Mammary epithelial cell (primary cell): Measurements from ENCODE around the gene BCR.

ENCODE experiments used
- EZH2 ChIP-seq: IDR thresholded peaks from 2 replicates; pipeline ENCODE4 v1.6.1; 2012; ENCODE audit warnings: low read length, inconsistent platforms, borderline replicate concordance
- TF ChIP-seq, protein P1 (sequence below), 2 donors: IDR thresholded peaks in 1 of 2; conservative IDR thresholded peaks in 1 of 2; 2 replicates each; pipeline ENCODE4 v1.5.1; 2011 to 2012; ENCODE audit warnings: inconsistent platforms in 2 of 2, low read length in 2 of 2, mild to moderate bottlenecking in 2 of 2, control low read depth in 1 of 2, low read depth in 1 of 2; ENCODE audit not compliant: insufficient read depth in 1 of 2; ENCODE audit errors: extremely low read depth in 1 of 2

DNA sequence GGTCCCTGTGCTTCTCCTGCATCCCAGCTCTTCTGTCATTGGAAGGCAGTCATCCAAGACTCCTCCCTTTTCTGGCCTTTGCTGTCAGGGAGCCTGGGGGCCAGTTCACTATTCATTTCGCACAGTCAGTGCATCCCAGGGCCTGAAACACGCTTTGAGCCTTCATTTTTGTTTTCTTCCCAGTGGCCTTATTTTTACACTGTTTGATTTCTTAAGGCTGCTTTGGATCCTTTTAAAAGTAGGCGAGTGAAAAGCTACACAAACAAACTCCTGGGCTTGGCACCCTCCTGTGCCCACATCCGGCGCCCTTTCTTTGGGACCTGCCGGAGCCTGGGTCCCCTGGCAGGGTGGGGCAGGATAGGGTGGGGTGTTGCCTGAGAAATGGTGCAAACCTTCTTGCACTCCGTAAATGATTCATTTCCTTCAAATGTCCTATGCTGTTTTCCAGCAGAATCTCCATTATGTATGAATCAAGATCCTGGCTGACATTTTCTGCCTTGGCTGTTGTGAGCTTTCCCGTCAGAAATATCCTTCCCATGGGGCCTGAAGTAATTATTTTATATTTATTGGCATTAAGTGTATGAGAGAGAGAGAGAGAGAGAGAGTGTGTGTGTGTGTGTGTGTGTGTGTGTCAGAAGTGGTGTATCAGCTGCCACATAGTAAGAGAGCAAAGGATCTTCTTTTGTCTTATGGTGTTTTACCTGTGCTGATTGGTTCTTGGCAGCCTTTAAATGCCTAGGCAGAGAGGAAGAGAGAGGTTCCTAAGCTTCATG is 45.6 kb downstream of the BCR start:
- TF ChIP-seq, protein P1, sequence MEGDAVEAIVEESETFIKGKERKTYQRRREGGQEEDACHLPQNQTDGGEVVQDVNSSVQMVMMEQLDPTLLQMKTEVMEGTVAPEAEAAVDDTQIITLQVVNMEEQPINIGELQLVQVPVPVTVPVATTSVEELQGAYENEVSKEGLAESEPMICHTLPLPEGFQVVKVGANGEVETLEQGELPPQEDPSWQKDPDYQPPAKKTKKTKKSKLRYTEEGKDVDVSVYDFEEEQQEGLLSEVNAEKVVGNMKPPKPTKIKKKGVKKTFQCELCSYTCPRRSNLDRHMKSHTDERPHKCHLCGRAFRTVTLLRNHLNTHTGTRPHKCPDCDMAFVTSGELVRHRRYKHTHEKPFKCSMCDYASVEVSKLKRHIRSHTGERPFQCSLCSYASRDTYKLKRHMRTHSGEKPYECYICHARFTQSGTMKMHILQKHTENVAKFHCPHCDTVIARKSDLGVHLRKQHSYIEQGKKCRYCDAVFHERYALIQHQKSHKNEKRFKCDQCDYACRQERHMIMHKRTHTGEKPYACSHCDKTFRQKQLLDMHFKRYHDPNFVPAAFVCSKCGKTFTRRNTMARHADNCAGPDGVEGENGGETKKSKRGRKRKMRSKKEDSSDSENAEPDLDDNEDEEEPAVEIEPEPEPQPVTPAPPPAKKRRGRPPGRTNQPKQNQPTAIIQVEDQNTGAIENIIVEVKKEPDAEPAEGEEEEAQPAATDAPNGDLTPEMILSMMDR (conservative IDR thresholded peaks at IDR 0.05 in 1 of 2, IDR thresholded peaks at IDR 0.05 in 1 of 2; ENCODE audit: extremely low read depth in 1 of 2, insufficient read depth in 1 of 2, low read depth in 1 of 2, low read length in 2 of 2): no peak
- no peak for TF ChIP-seq EZH2
